Measurements from ENCODE around the gene PDE1A.

PDE1A gene

GRCh38 chr2:182372661-182373060, 54.2 kb downstream of the PDE1A start:
- TF ChIP-seq CTCF (IDR thresholded peaks at IDR 0.05; ENCODE audit: low read depth, low read length): no peak
- Histone ChIP-seq H3K4me3 (ENCODE audit: low read depth, low read length) (no peak overlapping the region), H3K27me3 (no peaks in the 10 kb centered on the region), H3K9me3 (no peaks in the 10 kb centered on the region), H3K36me3 (no peaks in the 10 kb centered on the region), H3K4me1 (no peaks in the 10 kb centered on the region)
- no peak for DNase-seq

GRCh38 chr2:182368996-182369395, 57.8 kb downstream of the PDE1A start:
- H3K9me3 ChIP-seq: no peaks in the 10 kb centered on the region
- no peaks in the 10 kb centered on the region for H3K4me1 ChIP-seq
- no peak for TF ChIP-seq CTCF (IDR thresholded peaks at IDR 0.05; ENCODE audit: low read depth, low read length)
- H3K27me3 ChIP-seq: no peaks in the 10 kb centered on the region
- H3K4me3 ChIP-seq (ENCODE audit: low read depth, low read length): no peak overlapping the region
- DNase-seq: no peak
- H3K36me3 ChIP-seq: no peaks in the 10 kb centered on the region

GRCh38 chr2:182368446-182368845, 58.4 kb downstream of the PDE1A start:
- Histone ChIP-seq H3K36me3 (no peaks in the 10 kb centered on the region), H3K9me3 (no peaks in the 10 kb centered on the region), H3K27me3 (no peaks in the 10 kb centered on the region), H3K4me3 (ENCODE audit: low read depth, low read length) (no peak overlapping the region), H3K4me1 (no peaks in the 10 kb centered on the region)
- TF ChIP-seq CTCF (IDR thresholded peaks at IDR 0.05; ENCODE audit: low read depth, low read length): no peak
- no peak for DNase-seq

GRCh38 chr2:182367401-182367800, 59.4 kb downstream of the PDE1A start:
- no peaks in the 10 kb centered on the region for H3K9me3 ChIP-seq
- no peaks in the 10 kb centered on the region for H3K27me3 ChIP-seq
- H3K4me3 ChIP-seq (ENCODE audit: low read depth, low read length): no peak overlapping the region
- no peak for TF ChIP-seq CTCF (IDR thresholded peaks at IDR 0.05; ENCODE audit: low read depth, low read length)
- no peaks in the 10 kb centered on the region for H3K36me3 ChIP-seq
- no peak for DNase-seq
- no peaks in the 10 kb centered on the region for H3K4me1 ChIP-seq

GRCh38 chr2:182366628-182367027, 60.2 kb downstream of the PDE1A start:
- Histone ChIP-seq H3K4me3 (ENCODE audit: low read depth, low read length) (no peak overlapping the region), H3K27me3 (no peaks in the 10 kb centered on the region), H3K36me3 (no peaks in the 10 kb centered on the region), H3K4me1 (no peaks in the 10 kb centered on the region), H3K9me3 (no peaks in the 10 kb centered on the region)
- TF ChIP-seq CTCF (IDR thresholded peaks at IDR 0.05; ENCODE audit: low read depth, low read length): no peak
- no peak for DNase-seq

GRCh38 chr2:182365855-182366254, 61.0 kb downstream of the PDE1A start:
- no peak for DNase-seq
- Histone ChIP-seq H3K9me3 (no peaks in the 10 kb centered on the region), H3K4me1 (no peaks in the 10 kb centered on the region), H3K27me3 (no peaks in the 10 kb centered on the region), H3K4me3 (ENCODE audit: low read depth, low read length) (no peak overlapping the region), H3K36me3 (no peaks in the 10 kb centered on the region)
- TF ChIP-seq CTCF (IDR thresholded peaks at IDR 0.05; ENCODE audit: low read depth, low read length): no peak

Measured in BE2C (cell line).